Measurements from ENCODE around the gene CLN5. TPM values are rescaled to one million over a fixed set of nuclear protein-coding genes. Genes with fewer than 3 reads are reported as not detected.

CLN5 gene
- total RNA-seq, 1 experiment from 2014 or later: 11.7 TPM

GRCh38 chr13:77016888-77017623 is 25.2 kb downstream of the CLN5 start:
- no peak for DNase-seq (ENCODE audit: low spot score)

- no peak for DNase-seq (ENCODE audit: low spot score)
These were observed 27.9 kb downstream of the CLN5 start for GRCh38 chr13:77019756-77020155.

- DNase-seq (ENCODE audit: low spot score): no peak
These were observed 30.5 kb downstream of the CLN5 start for GRCh38 chr13:77022341-77022740.

- DNase-seq (ENCODE audit: low spot score): peak; percentile 86
These were observed 34.5 kb downstream of the CLN5 start for GRCh38 chr13:77026255-77026860.

- DNase-seq (ENCODE audit: low spot score): peak; percentile 83
These were observed 35.2 kb downstream of the CLN5 start, which contains the start of gene FBXL3 for GRCh38 chr13:77026861-77027621. FBXL3 (minus strand) TSS chr13:77027159; CDS start chr13:77021860, 5,299 bp downstream.

- DNase-seq (ENCODE audit: low spot score): no peak
These were observed 36.3 kb downstream of the CLN5 start for GRCh38 chr13:77028202-77028601.

- no peak for DNase-seq (ENCODE audit: low spot score)
These were observed 37.6 kb downstream of the CLN5 start for GRCh38 chr13:77029436-77029835.

GRCh38 chr13:77031656-77032243 is 39.9 kb downstream of the CLN5 start:
- no peak for DNase-seq (ENCODE audit: low spot score)

- DNase-seq (ENCODE audit: low spot score): no peak
These were observed 41.9 kb downstream of the CLN5 start for GRCh38 chr13:77033717-77034302.

- no peak for DNase-seq (ENCODE audit: low spot score)
These were observed 43.0 kb downstream of the CLN5 start for GRCh38 chr13:77034881-77035280.

GRCh38 chr13:77036279-77036678 is 44.4 kb downstream of the CLN5 start:
- no peak for DNase-seq (ENCODE audit: low spot score)

- no peak for DNase-seq (ENCODE audit: low spot score)
These were observed 47.1 kb downstream of the CLN5 start for GRCh38 chr13:77038907-77039480.

- no peak for DNase-seq (ENCODE audit: low spot score)
These were observed 48.2 kb downstream of the CLN5 start for GRCh38 chr13:77040076-77040475.

- DNase-seq (ENCODE audit: low spot score): no peak
These were observed 49.0 kb downstream of the CLN5 start for GRCh38 chr13:77040835-77041234.

GRCh38 chr13:77042566-77043177 is 50.8 kb downstream of the CLN5 start:
- no peak for DNase-seq (ENCODE audit: low spot score)

- DNase-seq (ENCODE audit: low spot score): no peak
These were observed 55.9 kb downstream of the CLN5 start for GRCh38 chr13:77047649-77048343.

- DNase-seq (ENCODE audit: low spot score): no peak
These were observed 56.8 kb downstream of the CLN5 start for GRCh38 chr13:77048681-77049080.

- no peak for DNase-seq (ENCODE audit: low spot score)
These were observed 61.3 kb downstream of the CLN5 start for GRCh38 chr13:77053192-77053591.

Data from HT-29 (cell line).